Stimulated activated CD4-positive, alpha-beta T cell treated with anti-CD3 and anti-CD28 coated beads, Interleukin-15, amount 100 ng/mL, for 24 hours (primary cell): Measurements from ENCODE around the gene GOSR1.
"Not testable (repeated sequence)": the region's sequence is repeated elsewhere in the genome, so short reads cannot be mapped to it uniquely, and the experiment has no call there.

ENCODE experiments used
- DNase-seq: peaks from one replicate; pipeline ENCODE4 v3.0.0-alpha.2; 2020

GOSR1 gene

DNA sequence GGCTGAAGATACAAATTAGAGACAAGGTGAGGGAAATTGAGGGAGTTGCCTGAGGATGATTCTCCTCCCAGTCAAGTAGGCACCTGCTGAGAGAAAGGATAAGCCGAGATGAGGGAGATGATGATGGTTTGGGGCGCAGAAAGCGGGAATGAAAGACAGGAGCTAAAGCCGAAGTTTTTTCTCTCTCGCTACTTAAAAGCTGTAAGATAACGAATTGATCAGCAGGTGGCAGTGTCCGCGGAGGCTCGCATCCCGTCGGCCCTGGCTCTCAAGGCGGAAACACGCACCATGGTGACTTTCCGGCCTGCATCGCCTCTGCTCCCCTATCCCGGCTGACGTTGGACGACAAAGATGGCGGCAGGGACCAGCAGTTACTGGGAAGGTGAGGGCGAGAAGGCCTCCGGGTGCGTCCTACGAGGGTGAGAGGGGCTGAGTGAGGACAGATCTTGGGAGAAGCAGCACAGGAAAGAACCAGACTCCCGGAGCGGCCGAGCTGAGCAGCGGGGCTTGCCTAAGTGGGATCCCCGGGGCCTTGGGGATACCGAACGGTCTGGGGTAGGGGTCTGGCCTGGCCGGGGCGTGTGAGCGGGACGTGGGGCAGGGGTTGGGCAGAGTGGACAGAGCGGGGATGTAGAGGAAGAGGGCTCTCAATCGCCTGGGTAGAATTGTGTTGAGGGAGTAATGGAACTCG, at the start of gene GOSR1:
GOSR1 (plus strand) TSS at position 326 of the 691 bp plus-strand sequence; CDS start at position 352, 26 bp downstream.
- peak; percentile 95 for DNase-seq

DNA sequence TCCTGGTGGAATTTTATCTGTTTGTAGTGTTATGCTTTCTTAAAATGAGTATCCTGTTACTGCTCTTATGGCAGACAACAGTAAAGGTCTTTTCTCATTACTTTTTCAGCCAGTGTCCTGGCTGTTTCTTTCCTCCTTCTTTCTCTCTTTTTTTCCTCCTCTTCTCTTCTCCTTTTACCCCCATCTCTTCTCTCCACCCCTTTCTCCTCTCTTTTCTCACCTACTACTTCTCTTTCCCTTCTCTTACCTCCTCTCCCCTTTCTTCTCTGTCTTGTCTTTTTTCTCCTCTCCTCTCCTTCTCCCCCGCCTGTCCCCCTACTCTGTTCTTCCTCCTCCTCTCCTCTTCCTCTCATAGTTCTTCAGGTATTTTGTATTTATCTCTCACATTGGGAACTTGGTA, 49.6 kb upstream of the GOSR1 start:
- DNase-seq, result no peak

- no peak for DNase-seq
These were observed 48.1 kb upstream of the GOSR1 start for GRCh38 chr17:30429155-30429554.

DNA sequence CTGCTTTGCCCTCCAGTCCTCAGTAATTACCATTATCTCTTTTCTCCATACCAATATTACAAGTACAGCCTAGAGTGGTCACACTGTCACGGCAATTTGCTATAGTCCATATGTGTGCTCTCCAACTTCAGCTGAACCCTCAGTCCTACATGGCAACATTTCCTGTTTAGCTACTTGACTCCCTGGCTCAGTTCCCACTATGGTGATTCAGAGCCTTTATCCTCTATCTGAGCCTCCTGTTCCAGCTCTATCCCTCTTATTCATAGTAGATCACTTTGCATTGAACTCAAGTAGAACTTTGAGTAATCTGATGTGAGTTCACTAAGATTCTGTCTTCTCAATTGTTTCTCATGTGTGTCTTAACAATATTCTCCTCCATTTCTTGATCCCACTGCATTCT, 43.7 kb upstream of the GOSR1 start:
- DNase-seq, result no peak

- no peak for DNase-seq
These were observed 40.5 kb upstream of the GOSR1 start for GRCh38 chr17:30436729-30437128.

GRCh38 chr17:30443721-30444120, 33.5 kb upstream of the GOSR1 start:
- DNase-seq, result no peak

DNA sequence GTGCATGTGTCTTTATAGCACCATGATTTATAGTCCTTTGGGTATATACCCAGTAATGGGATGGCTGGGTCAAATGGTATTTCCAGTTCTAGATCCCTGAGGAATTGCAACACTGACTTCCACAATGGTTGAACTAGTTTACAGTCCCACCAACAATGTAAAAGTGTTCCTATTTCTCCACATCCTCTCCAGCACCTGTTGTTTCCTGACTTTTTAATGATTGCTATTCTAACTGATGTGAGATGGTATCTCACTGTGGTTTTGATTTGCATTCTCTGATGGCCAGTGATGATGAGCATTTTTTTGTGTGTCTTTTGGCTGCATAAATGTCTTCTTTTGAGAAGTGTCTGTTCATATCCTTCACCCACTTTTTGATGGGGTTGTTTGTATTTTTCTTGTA, 30.6 kb upstream of the GOSR1 start:
- not testable (repeated sequence) for DNase-seq

GRCh38 chr17:30449480-30449879, 27.7 kb upstream of the GOSR1 start:
- DNase-seq, result no peak

DNA sequence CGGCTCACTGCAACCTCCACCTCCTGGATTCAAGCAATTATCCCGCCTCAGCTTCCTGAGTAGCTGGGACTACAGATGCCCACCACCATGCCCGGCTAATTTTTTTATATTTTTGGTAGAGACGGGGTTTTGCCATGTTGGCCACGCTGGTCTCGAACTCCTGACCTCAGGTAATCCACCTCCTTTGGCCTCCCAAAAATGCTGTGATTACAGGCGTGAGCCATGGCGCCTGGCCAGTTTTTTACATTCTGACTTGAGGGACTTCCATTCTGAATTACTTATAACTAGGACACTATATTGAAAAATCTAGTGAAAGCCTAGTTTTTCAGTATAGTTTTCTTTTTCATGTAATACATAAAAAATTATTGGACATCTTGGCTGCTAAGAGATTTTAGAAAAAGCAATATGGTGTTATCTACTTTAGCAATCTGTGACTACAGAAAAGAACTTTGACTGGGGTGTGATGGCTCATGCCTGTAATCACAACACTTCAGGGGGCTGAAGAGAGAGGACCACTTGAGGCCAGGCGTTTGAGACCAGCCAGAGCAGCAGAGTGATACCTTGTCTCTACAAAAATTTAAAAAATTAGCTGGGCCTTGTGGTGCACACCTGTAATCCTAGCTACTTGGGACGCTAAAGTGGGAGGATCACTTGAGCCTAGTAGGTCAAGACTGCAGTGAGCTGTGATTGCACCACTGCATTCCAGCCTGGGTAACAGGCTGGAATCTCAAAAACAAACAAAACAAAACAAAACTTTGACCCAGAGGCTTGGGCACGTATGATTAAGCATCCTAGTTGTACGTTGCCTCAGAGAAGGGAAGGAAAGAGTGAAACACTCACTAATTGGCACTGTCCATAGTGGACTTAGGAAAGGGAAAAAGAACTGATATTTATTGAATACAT, 26.8 kb upstream of the GOSR1 start:
- DNase-seq, result no peak

GRCh38 chr17:30454635-30455034, 22.6 kb upstream of the GOSR1 start:
- no peak for DNase-seq

DNA sequence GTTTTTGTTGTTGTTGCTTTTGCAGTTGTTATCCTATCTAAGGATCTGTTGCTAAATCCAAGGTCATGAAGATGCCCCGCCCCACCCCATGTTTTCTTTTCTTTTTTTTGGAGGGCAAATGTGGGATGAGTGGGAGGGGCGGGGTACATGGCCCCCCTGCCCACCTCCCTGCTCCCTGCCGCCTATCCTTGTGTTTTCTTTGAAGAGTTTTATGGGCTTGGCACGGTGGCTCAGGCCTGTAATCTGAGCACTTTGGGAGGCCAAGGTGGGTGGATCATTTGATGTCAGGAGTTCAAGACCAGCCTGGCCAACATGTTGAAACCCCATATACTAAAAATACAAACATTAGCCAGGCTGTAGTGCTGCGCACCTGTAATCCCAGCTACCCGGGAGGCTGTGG, 18.8 kb upstream of the GOSR1 start:
- DNase-seq, result no peak

DNA sequence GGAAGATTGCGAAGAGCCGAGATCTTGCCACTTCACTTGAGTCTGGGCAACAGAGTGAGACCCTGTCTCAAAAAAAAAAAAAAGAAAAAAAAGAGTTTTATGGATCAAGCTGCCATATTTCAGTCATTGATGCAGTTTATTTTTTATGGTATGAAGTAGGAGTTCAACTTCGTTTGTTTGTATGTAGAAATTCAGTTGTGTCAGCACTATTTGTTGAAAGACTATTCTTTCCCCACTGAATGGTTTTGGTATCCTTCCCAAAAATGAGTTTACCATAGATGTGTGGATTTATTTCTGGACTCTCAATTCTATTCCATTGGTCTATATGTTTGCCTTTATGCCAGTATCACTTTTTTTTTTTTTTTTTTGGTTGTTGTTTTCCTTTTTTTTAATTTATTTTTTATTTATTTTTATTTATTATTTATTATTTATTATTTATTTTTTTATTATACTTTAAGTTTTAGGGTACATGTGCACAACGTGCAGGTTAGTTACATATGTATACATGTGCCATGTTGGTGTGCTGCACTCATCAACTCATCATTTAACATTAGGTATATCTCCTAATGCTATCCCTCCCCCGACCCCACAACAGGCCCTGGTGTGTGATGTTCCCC, 18.3 kb upstream of the GOSR1 start:
- DNase-seq, result not testable (repeated sequence)

DNA sequence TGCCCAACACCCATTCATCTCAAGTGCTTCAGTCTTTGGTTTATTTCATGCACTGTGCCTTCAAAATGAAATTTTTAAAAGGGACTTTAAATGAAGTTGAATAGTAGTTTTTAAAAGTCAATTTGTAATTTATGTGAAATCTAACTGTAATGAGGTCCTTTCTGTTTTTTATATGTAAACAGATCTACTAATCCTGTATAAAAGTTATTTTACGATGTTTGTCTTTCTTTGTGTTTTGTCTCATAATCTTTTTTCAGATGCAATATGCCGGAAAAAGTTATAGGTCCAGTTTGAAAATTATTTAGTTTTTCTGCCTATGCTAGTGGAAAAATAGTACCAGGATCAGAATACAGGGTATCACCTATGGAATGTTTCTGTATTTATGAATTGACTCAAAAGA, 8.7 kb upstream of the GOSR1 start:
- DNase-seq, result no peak

DNA sequence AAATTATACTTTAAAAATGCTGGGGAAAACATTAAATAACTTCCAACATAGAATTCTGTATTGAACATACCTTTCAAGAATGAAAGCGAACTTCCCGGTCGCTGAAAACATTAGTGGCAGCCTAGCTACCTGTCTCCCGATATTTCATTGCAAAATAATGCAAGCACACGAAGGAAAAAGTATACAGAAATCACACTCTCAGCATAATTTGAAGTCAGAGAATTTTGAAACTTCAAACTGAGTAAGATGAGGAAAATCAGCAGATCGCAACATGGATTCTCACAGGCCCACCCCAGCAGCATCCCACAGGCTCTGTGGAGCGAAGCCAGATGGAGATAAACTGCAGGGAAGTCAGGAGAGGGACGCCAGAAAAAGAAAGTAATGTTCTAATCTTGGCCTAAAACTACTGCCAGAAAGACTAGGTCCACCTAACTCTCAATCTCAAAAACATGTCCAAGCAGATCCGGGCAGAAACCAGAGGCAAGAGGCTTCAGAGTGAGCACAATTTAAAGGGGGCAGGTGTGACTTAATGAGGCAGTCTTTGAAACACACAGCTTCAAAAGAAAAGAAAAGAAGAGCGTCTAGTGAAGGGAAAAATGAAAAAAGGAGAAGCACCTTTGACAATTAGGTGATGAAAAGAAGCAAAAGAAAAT, 4.8 kb upstream of the GOSR1 start:
- no peak for DNase-seq

DNA sequence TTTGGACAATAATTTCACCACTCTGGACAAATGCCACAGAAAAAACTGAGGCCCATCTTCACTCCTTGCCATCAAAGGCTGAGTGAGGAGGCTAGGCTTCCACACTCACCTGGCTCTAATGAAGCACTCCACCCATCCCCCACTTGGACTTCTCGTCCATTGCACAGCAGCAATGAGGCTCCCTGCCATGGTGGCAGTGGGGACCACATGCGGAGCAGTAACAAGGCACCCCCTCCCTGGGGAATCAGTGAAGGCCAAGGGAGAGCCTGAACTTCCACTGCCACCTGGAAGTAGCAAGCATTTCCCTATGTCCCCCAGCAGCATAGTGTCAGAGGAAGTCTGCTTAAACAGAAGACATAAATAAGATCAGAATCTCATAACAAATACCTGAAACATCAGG, 2.0 kb upstream of the GOSR1 start:
- no peak for DNase-seq

DNA sequence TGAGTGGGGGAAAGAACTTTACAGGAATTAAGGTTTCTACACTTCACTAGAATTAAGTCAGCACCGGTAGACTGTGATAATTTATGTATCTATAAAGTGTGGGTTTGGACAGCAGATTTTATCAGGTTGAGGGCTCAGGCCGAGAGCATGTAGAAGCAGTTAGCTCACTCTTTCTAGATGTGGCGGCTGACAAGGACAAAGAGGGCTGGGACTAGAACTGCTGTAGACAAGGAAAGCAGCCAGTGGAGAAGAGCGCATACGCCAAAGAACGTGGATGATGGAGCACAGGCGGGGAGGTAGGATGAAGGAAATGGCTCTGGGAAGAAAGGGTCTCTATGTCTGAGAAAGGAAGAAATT, 504 bp upstream of the GOSR1 start:
- peak; percentile 21 for DNase-seq

GRCh38 chr17:30477774-30478115, 537 bp downstream of the GOSR1 start:
- DNase-seq, result no peak

- DNase-seq, result no peak
These were observed 5.3 kb downstream of the GOSR1 start for GRCh38 chr17:30482555-30482954.

GRCh38 chr17:30483159-30483558, 6.0 kb downstream of the GOSR1 start:
- DNase-seq, result no peak

DNA sequence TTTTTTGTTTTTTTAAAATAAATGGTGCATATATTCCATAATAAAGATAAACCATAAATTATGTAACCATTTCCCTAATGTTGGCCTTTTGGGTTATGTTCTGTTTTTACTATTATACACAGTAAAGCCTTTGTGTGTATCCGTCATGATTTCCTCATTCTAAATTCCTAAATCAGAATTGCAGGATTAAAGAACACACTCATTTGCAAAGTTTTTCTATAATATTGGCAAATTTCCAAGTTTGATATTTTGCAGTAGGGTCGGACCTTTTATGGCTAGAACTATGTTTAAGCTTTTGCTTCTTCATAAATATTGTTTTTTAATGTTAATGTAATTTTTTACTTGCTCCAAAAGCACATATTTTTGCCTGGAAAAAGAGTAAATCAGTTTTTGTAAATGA, 16.6 kb downstream of the GOSR1 start:
- no peak for DNase-seq

- DNase-seq, result no peak
These were observed 18.4 kb downstream of the GOSR1 start for GRCh38 chr17:30495586-30495985.

DNA sequence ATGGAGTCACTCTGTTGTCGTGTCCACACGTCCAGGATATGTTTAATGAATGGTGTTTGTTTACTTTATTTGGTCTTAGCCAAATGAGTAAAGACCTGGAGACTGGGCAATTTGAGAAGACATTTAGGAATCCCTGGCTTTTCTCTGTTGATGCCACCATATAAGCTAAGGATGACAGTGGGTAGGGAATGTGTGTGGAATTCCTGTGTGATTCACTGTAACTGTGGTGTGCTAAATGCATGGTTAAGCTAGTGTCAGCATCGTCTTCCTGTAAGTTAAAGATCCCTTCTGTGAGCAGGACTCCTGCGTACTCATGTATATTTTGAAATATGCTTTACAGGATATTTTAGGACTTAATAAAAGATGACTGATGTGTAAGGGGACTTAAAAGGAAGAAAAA, 26.4 kb downstream of the GOSR1 start:
- DNase-seq, result no peak

- DNase-seq, result no peak
These were observed 28.7 kb downstream of the GOSR1 start for GRCh38 chr17:30505868-30506417.
